Cardiac muscle cell (in vitro differentiated cells and primary cell): ENCODE measurements around the gene ITPKB. TPM values are rescaled to one million over a fixed set of nuclear protein-coding genes. Genes with fewer than 3 reads are reported as not detected.

Experiments used
- DNase-seq, 2 donors: peaks; one replicate each; pipeline versions ENCODE4 v3.0.0 to v3.0.0-alpha.2; 2010 to 2017; ENCODE audit warnings: low read depth in 1 of 2, low spot score in 1 of 2
- H3K27ac ChIP-seq: fragments of 200-600 bp; sonication (generic); 2 replicates; pipeline ENCODE4 v1.5.1; 2016
- H3K27me3 ChIP-seq: fragments of 200-600 bp; sonication (generic); 2 replicates; pipeline ENCODE4 v1.6.0; 2016; ENCODE audit warnings: control low read depth
- H3K36me3 ChIP-seq: fragments of 200-600 bp; sonication (generic); 2 replicates; pipeline ENCODE4 v1.5.1; 2016; ENCODE audit warnings: control low read depth
- H3K4me1 ChIP-seq: fragments of 200-600 bp; sonication (generic); 2 replicates; pipeline ENCODE4 v1.8.1; 2017; ENCODE audit warnings: low read depth, mild to moderate bottlenecking, mixed run types
- H3K4me3 ChIP-seq: fragments of 200-600 bp; sonication (generic); 2 replicates; pipeline ENCODE4 v1.5.1; 2016; ENCODE audit warnings: mild to moderate bottlenecking
- H3K9me3 ChIP-seq: fragments of 200-600 bp; sonication (generic); 2 replicates; pipeline ENCODE4 v1.5.1; 2017; ENCODE audit warnings: low read depth, mild to moderate bottlenecking, control low read depth
- polyA plus RNA-seq: library from polyadenylated mRNA; unstranded; fragments of >200 nt; fragmentation: Nextera tagmentation; extraction: Ambion mirVana; gene quantifications from 2 replicates; pipeline ENCODE4 v1.2.1, GENCODE V29; 2016
- total RNA-seq: library from RNA; depleted of rRNA; stranded (reverse); fragments of >200 nt; gene quantifications from 2 replicates; pipeline ENCODE4 v1.2.3, GENCODE V29; 2016
- TF ChIP-seq, protein P1 (sequence below): IDR thresholded peaks from 2 replicates; pipeline ENCODE4 v1.5.1; 2012; ENCODE audit warnings: low read depth, mild to moderate bottlenecking, low read length

Gene ITPKB
- total and polyA plus RNA-seq, 2 experiments from 2014 or later, result 3.8 to 12.0 TPM

DNA sequence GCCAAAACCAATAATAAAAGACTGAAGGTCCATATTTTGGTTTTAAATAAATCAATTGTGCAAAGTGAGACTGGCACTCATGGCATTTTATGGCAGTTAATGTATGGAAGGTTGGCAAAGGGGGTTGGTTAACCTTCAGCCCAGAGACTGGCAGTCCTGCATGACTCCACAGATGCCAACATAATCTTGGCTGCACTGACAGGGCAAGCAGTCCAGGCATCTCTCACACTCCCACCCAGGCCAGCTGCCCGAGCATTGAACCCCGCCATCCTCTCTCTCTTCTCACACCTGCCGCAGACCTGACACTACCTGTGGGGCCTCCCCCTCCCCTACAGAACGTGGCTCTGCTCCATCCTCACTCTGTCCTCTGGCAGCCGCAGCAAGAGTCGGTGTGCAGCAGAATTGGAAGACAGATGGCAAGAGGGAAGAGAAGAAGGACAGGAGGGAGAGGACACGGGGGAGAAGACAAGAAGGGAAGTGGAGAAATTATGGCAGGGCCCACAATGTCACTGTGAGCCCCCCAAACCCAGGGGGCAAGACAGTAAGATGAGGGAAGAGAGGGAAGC is 43.7 kb downstream of the ITPKB start:
- Histone ChIP-seq H3K4me1 (peaks cover 21% of the 10 kb centered on the region), H3K4me3 (no peak overlapping the region), H3K27me3 (no peaks in the 10 kb centered on the region), H3K27ac (no peak overlapping the region), H3K9me3 (no peaks in the 10 kb centered on the region), H3K36me3 (no peaks in the 10 kb centered on the region)
- DNase-seq, result no peak
- TF ChIP-seq, protein P1, sequence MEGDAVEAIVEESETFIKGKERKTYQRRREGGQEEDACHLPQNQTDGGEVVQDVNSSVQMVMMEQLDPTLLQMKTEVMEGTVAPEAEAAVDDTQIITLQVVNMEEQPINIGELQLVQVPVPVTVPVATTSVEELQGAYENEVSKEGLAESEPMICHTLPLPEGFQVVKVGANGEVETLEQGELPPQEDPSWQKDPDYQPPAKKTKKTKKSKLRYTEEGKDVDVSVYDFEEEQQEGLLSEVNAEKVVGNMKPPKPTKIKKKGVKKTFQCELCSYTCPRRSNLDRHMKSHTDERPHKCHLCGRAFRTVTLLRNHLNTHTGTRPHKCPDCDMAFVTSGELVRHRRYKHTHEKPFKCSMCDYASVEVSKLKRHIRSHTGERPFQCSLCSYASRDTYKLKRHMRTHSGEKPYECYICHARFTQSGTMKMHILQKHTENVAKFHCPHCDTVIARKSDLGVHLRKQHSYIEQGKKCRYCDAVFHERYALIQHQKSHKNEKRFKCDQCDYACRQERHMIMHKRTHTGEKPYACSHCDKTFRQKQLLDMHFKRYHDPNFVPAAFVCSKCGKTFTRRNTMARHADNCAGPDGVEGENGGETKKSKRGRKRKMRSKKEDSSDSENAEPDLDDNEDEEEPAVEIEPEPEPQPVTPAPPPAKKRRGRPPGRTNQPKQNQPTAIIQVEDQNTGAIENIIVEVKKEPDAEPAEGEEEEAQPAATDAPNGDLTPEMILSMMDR, result no peak

DNA sequence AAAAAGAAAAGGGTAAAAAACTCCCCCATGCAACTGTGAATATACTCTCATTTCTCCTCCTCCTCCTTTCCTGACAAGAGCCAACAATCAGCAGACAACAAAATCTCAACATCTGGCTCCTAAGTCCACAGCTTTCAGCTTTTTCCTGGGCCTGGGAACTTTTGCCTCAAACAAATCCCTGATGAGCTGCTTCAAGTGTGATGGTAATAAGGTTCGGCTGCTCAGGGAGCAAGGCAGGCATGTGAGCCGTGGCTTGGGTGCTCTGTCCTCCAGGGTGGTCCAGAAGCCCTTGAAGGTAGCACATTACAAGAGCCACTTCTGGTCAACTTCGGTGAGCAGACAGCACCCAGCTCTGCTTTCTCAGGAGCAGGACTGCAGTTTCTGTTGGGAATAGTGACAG is 46.3 kb downstream of the ITPKB start:
- H3K36me3 ChIP-seq, result no peaks in the 10 kb centered on the region
- H3K4me3 ChIP-seq, result no peak overlapping the region
- no peaks in the 10 kb centered on the region for H3K27me3 ChIP-seq
- TF ChIP-seq, protein P1, result no peak
- no peak for DNase-seq
- H3K9me3 ChIP-seq, result no peaks in the 10 kb centered on the region
- peaks cover 42% of the 10 kb centered on the region for H3K4me1 ChIP-seq
- H3K27ac ChIP-seq, result peak overlapping the region; percentile 24

DNA sequence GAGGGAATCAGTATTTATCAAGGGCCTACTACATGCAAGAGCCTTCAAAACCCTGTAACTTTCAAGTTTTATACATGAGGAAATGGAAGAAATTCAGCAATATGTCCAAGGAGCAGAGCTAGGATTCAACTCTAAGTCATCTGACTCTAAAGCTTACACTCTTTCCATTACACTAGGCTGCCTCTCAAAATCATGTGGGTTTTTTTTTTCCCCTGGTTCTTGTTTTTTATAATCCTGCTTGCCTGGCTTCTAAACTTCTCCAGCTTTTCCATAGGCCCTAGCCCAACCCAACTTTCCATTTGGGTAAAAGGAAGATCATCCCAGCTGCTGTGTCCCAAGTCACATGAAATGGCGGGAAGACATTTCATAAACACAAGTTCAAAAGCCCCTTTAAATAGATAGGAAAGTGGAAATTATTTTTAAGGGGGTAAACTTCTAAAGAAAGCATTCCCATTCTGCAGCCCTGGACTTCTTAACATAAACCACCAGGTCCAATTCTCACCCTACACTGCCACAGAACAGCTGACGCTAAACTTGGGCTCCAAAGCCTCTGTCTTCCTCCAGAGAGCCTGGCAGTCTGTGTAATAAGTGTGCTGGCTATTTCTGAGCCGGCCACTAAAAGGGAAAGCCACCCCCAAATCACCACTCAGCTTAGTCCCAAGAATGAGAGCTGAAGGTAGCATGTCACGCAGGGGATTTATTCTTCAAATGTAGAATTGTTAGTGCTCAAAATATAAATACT is 46.9 kb downstream of the ITPKB start:
- TF ChIP-seq, protein P1, result no peak
- no peak for DNase-seq
- Histone ChIP-seq H3K9me3 (no peaks in the 10 kb centered on the region), H3K4me1 (peaks cover 42% of the 10 kb centered on the region), H3K27ac (peak overlapping the region; percentile 24), H3K36me3 (no peaks in the 10 kb centered on the region), H3K27me3 (no peaks in the 10 kb centered on the region), H3K4me3 (no peak overlapping the region)

DNA sequence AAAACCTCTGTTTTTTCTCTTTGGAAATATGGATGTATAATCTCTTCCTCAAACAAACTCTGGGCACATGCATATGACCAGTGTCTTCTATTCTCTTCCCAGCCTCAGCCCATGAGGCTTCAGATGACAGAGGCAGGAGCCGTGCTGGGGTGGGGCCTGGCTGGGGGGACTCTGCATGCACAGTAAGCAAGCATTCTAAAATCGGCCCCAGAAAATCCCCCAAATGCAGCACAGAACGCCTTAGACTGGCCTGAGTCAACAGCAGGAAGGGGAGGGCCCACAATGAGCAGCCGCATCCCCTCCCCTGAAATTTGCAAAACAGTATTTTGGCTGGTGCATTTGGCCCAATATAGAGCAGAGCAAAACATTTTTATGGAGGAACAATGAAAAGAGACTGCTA is 47.8 kb downstream of the ITPKB start:
- H3K9me3 ChIP-seq, result no peaks in the 10 kb centered on the region
- peaks cover 42% of the 10 kb centered on the region for H3K4me1 ChIP-seq
- no peaks in the 10 kb centered on the region for H3K27me3 ChIP-seq
- H3K4me3 ChIP-seq, result no peak overlapping the region
- no peak for DNase-seq
- H3K27ac ChIP-seq, result no peak overlapping the region
- no peaks in the 10 kb centered on the region for H3K36me3 ChIP-seq
- TF ChIP-seq, protein P1, result no peak

DNA sequence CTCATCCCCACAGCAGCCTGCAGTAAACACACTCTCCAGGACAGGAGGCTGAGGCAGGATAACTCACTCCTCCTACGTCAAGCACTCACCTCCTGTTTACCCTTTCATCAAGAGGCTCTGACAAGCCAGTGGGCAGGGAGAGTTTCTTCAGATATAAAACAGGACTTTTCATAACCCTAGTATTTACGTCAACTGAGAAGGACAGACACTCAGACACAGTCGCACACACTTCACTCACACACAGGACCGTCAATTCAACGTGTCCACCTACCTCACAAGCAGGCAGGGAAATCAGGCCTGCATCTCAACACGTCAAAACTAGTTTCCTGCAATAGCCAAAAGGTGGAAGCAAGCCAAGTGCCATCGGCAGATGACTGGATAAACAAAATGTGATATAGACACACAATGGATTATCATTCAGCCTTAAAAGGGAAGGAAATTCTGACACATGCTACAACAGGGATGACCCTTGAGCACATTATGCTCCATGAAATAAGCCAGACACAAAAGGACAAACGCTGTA is 48.6 kb downstream of the ITPKB start:
- peak overlapping the region; percentile 51 for H3K27ac ChIP-seq
- peaks cover 42% of the 10 kb centered on the region for H3K4me1 ChIP-seq
- H3K4me3 ChIP-seq, result no peak overlapping the region
- no peaks in the 10 kb centered on the region for H3K9me3 ChIP-seq
- H3K27me3 ChIP-seq, result no peaks in the 10 kb centered on the region
- H3K36me3 ChIP-seq, result no peaks in the 10 kb centered on the region
- TF ChIP-seq, protein P1, result no peak
- peak; percentile 25 to 42 for DNase-seq
